ENCODE results near the gene SIGLEC11.
"Not testable (repeated sequence)": the region's sequence is repeated elsewhere in the genome, so short reads cannot be mapped to it uniquely, and the experiment has no call there.

Gene SIGLEC11

DNA sequence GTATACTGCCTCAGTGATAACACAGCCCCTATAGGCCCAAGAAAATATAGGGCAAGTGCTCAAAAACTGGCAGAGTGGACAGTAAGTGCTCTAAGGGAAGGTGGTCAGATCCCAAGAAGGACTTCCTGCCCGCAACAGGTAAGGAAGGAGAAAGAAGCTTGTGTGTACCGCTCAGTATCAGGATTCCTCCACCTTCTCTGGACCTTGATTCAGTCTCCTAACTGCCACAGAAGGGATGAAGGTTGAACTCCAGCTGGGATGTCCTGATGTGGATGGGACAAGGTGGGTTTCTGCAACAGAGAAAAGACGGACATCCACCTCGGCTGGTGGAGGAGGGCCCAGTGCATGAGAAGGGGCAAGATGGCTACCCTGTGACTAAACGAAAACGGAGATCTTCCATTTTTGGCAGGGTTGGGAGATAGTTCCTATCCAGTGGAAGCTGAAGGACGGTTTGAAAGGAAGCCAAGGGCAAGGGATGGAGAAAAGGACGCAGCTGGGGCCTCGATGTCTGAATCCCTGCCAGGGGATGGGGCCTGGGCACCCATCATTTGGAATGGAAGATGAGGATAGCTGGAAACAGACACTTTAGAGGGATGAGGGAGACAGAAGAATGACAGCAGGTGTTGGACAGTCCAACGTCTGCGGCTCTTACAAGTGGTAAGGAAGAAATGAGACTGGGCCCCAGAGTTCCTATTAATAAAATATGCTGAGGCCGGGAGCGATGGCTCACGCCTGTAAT lies 33.3 kb downstream of the SIGLEC11 start:
- DNase-seq (ENCODE audit: low read depth, low spot score) = no peak

DNA sequence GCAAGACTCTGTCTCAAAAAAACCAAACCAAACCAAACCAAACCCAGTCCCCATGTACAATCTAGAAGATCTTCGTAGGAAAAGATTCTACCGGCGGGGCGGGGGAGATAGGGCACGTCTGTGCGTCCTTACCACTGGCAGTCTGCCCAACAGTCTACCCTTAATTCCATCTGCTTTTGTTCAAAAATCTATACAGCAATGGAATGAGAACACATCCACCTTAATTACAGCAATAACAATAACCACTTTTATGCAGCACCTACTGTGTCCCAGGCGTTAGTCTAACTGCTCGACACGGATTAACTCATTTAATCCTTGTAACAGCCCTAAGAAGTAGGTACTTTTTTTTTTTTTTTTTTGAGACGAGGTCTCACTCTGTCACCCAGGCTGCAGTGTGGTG lies 34.5 kb downstream of the SIGLEC11 start:
- no peak for DNase-seq (ENCODE audit: low read depth, low spot score)

DNA sequence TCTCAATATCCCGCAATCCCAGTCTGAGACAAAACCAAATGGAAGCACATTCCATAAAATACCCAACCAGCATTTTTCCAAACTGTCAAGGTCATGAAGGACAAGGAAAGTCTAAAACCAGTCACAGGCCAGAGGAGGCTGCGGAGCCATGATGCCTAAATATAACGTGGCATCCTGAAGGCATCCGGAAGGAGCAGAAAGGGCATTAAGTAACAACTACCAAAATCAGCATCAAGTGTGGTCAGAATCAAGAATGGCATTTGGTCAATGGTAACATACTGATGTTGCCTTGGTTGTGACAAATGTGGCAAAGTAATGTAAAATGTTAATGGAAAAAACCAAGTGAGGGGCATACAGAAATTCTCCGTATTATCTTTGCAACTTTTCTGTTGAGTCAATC lies 35.5 kb downstream of the SIGLEC11 start:
- no peak for DNase-seq (ENCODE audit: low read depth, low spot score)

DNA sequence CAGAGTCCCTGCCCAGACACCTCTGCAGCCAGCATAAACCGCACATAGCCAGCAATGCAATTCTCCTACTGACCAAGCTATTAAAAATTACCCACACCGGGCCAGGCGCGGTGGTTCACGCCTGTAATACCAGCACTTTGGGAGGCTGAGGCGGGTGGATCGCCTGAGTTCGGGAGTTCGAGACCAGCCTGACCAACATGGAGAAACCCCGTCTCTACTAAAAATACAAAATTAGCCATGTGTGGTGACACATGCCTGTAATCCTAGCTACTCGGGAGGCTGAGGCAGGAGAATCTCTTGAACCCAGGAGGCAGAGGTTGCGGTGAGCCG lies 36.1 kb downstream of the SIGLEC11 start:
- DNase-seq (ENCODE audit: low read depth, low spot score) = not testable (repeated sequence)

DNA sequence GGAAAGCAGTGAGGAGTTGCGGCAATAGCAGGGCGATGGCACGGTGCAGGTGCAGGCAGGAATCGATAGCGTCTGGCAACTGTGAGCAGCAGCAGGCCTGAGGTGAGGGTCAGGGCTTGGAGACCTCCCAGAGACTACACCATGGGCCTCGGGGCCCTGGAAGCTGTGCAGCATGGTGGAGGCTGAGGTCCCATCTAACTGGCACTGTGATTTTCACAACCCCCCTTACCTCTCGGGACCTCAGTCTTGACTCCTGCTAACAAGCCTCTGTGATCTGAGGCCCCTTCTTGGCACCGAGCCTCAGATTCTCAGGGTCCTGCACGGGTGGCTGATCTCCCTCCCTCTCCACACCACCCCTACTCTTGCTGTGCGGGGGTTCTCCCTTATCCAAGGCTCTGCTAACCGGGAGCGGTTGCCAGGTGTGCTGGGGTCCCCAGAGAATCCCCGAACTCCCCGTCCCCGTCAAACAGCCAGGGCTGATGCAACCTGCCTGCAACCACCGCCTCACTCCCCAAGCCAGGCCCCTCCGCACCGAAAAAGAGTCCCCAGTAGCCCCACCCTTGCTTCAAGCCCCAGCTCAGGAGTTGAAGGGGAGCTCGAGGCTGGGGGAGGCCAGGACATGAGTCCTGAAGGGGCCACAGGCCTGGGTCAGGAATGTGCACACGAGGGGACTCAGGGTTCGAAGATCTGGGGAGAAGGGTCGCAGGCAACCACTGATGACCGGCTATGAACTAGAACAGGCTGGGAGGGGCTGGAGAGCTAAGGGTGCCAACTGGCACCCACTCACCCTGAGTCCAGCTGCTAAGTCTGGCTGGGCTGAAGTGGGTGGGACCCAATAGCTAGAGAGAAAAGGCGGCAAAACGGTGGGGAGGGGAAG lies 36.7 kb downstream of the SIGLEC11 start:
- DNase-seq (ENCODE audit: low read depth, low spot score) = no peak

- no peak for DNase-seq (ENCODE audit: low read depth, low spot score)
These were observed 37.6 kb downstream of the SIGLEC11 start for GRCh38 chr19:49923055-49924003.

- no peak for DNase-seq (ENCODE audit: low read depth, low spot score)
These were observed 38.8 kb downstream of the SIGLEC11 start for GRCh38 chr19:49921871-49922795.

DNA sequence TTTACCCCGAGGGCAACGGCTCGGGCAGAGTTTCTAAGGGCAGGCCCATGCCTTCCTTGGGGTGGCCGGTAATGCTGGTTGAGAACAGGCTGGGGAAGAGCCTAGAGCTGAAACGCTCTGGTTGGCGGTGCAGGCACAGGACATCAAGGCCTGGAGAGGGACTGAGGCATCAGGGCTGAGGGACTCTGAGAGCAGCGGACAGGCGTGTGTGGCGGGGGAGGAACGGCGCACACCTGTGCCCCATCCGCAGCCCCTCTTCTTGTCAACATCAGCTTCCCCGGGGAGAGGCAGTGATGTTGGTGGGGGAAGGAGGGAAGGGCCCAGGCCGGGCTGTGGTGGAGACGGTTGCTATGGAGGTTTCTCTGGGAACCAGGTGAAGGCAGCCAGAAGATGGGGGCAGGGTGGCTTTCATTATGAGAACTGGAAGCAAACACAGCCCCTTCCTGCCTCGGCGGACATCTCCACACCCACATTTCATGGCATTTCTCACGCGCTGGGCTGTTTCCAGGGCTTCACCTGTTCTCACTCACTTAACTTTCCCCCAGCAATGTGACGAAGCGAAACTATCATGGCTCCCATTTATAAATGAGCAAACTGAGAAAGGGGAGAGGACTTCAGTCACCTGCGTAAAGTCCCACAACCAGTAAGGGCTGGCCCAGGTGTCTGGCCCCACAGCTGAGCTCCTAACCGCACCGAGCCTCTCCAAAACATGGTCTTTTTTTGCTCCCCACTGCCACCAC lies 40.2 kb downstream of the SIGLEC11 start:
- DNase-seq (ENCODE audit: low read depth, low spot score) = no peak

DNA sequence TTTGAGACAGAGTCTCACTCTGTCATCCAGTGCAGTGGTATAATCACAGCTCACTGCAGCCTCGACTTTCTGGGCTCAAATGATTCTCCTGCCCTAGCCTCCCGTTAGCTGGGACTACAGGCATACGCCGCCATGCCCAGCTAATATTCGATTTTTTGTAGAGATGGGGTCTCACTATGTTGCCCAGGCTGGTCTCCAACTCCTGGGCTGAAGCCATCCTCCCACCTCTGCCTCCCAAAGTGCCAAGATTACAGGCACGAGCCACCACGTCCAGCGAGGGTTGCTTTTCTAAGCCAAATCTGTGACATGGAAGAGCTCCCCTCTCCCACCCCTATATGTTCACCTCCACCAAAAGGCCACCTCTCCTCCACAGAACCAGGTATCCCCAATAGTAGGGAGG lies 42.9 kb downstream of the SIGLEC11 start:
- DNase-seq (ENCODE audit: low read depth, low spot score) = no peak

DNA sequence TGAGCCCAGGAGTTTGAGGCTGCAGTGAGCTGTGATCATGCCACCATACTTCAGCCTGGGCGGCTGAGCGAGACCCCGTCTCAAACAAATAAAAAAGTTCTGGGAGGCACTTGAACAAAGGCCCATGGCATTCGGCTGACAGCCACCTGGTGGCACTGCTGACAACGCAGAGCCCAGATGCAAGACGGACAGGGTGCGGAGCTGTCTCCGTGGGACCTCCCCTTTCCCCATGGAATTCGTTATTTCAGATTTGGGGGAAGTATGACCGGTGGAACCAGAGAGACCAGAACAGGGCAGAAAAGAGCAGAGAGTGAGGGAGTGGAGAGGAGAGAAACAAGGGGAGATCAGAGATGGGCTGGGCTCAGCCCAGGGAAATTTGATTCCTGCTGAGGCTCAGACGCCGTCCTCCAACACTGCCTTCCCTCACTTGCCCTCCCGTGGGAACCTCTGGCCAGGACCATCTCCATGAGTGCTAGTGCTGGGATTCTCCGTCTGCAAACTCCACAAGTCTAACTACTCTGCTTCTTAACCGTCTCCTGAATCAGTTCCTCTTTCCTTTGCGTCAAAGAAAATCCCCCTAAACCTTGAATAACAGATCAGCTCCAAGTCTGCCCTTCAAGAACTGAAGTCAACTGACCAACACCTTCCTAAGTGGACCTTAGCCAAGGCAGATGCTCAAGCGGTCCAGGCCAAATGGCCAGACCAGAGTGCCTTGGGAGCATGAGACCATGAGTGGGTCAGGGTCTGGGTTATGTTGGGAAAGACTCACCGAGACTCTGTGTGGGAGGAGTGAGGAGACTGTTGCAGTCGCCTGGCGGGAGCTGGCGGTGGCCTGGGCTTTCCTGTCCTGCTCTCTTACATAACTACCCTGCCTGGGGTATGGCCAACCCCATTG lies 43.9 kb downstream of the SIGLEC11 start:
- no peak for DNase-seq (ENCODE audit: low read depth, low spot score)

DNA sequence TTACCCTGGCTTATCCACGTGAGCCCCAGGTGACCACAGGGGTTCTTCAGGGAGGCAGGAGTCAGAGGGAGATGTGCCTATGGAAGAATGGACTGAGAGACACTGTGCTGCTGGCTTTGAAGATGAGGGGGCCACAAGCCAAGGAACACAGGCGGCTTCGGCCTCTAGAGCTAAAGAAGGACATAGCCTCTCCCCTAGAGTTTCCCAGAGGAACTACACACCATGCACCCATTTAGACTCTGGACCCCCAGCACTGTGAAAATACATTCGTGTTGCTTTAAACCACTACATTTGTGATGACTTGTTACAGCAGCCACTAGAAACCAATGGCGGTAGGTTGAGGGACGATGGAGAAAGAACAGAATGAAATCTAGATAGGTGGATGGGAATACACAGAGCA lies 45.7 kb downstream of the SIGLEC11 start:
- DNase-seq (ENCODE audit: low read depth, low spot score) = no peak

DNA sequence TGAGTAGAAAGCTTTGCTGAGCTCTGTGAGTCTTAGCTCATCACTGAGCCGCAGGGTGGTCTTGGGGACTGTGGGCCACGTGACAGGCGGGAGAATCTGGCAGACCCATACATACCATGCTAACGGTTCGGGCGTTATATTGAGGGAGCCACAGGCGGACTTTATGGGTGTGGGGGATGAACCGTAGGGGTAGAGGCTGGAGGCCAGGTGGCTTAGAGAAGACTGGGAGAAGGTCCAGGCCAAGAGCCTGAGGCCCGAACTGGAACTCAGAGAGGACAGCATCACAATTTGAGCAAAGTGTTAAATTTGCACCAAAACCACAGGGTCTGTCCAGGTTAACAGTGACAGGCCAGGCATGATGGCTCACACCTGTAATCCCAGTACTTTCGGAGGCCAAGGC lies 47.3 kb downstream of the SIGLEC11 start:
- DNase-seq (ENCODE audit: low read depth, low spot score) = no peak

- no peak for DNase-seq (ENCODE audit: low read depth, low spot score)
These were observed 47.8 kb downstream of the SIGLEC11 start for GRCh38 chr19:49912965-49913685.

GRCh38 chr19:49911381-49912145 lies 49.4 kb downstream of the SIGLEC11 start:
- no peak for DNase-seq (ENCODE audit: low read depth, low spot score)

DNA sequence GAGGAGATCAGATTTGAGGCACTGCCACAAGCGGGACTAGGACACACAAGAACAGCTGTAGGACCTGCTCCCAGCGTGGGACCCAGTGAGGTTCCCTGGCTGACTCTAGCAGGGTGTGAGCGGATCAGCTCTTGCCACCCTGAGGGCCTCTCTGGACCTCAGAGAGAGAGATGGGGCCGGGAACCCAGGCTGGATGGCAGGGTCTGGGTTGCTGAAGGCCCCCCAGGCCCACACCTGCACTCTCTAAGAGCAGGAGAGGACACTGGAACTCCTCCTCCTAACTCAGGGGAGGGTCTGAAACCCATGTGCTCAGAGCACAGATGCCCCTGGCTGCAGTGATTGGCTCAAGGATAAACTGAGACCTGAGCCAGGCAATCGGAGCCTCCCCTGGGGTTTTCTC lies 50.8 kb downstream of the SIGLEC11 start:
- no peak for DNase-seq (ENCODE audit: low read depth, low spot score)

DNA sequence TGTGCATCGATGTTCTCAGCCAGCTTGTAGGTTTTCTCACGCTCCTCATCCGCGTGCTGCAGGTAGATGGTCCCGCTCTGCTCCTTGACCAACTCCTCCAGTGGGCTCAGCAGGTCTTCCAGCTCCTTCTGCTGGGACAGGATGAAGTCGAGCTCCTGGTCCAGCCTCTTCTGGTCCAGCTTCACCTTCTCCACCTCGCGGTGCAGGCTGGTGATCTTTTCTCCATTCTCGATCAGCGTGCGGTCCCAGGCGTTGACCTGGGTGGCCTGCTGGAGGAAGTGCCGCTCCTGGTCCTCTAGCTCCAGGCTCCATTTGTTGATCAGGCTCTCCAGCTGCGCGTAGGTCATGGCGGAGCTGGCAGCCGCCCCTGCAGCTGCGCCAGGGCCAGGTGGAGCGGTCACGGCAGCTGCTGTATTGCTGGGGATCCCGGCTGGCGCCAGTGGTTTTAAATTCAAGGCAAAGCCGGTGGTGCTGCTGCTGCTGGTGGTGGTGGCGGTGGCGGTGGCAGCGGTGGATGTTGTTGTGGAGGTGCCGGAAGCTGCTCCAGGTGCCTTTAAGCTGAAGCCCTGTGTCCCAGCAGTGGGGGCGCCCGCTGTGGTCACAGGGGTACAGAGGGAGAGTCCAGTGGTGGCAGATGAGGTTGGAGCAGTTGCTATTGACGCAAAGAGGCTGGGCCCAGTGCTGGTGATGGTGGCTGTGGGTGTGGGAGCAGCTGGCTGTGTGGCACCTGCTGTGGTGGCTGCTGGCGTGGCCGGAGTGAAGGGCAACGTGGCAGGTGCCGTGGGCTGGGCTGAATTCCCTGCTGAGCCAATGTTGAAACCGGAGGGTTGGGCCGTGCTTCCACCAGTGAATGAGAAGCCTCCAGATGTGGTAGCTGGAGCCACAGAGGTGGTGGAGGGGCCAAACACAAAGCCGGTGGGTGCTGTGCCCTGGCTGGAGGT lies 52.2 kb downstream of the SIGLEC11 start:
- DNase-seq (ENCODE audit: low read depth, low spot score) = no peak

All from activated CD4-positive, CD25-positive, alpha-beta regulatory T cell treated with anti-CD3 and anti-CD28 coated beads, Interleukin-2, amount 50 U/mL, for 16 hours (primary cell).